K562 (cell line): ENCODE measurements around the gene TPBG. TPM values are rescaled to one million over a fixed set of nuclear protein-coding genes. Genes with fewer than 3 reads are reported as not detected.

Source experiments
- ATAC-seq: fragments of 200-7000 bp; cut with Tn5 transposase; 3 replicates; pipeline ENCODE4 v1.9.1; 2020; ENCODE audit warnings: moderate library complexity
- BruUV-seq: library from RNA; stranded (reverse); fragments of 400-500 nt; replicated peaks from 2 replicates; lab custom pipeline; 2021; lab: Mats Ljungman, UMichigan
- CTCF ChIA-PET: fragments of 300-600 bp; formaldehyde crosslinking; extraction: SDS; loops from one replicate; lab custom pipeline; 2021; ENCODE audit warnings: low intra/inter-chr PET ratio; lab: Yijun Ruan, JAX
- POLR2A ChIA-PET: fragments of 300-600, 350-650 bp; sonication (Branson Sonifier 250); formaldehyde crosslinking; extraction: SDS; loops from one replicate; lab custom pipeline; 2021; ENCODE audit warnings: antibody characterized with exemption, inconsistent platforms; lab: Yijun Ruan, JAX
- DNase-seq, 4 experiments: peaks; one replicate each; pipeline versions ENCODE4 v3.0.0 to v3.0.0-alpha.2; 2011 to 2018; ENCODE audit warnings: low spot score in 3 of 4, mixed read lengths in 3 of 4; ENCODE audit errors: extremely low read depth in 1 of 4
- FAIRE-seq: peaks from 2 replicates; lab custom pipeline; 2011; peaks lifted over from hg19 to GRCh38; lab: Jason Lieb, UNC
- H2AFZ ChIP-seq: 2 replicates; pipeline ENCODE4 v1.6.0; 2011; ENCODE audit warnings: low read depth, low read length, control low read depth, inconsistent platforms
- H3K27ac ChIP-seq: fragments of 200-600 bp; 3 replicates; pipeline ENCODE4 v1.8.0; 2011; ENCODE audit warnings: low read depth, mild to moderate bottlenecking, control low read depth, inconsistent platforms, low read length, moderate library complexity, mixed read lengths; ENCODE audit errors: extremely low read depth
- H3K27me3 ChIP-seq, 2 experiments: fragments of 300-600 bp in 1 of 2; 2 replicates in 1 of 2; 3 replicates in 1 of 2; pipeline versions ENCODE4 v1.6.0 to v1.8.0; 2011; ENCODE audit warnings: inconsistent platforms in 2 of 2, low read length in 2 of 2, mild to moderate bottlenecking in 1 of 2, mixed read lengths in 1 of 2, moderate library complexity in 1 of 2; ENCODE audit not compliant: control insufficient read depth in 2 of 2, insufficient read depth in 2 of 2
- H3K36me3 ChIP-seq: fragments of 300-600 bp; 3 replicates; pipeline ENCODE4 v1.8.0; 2011; ENCODE audit warnings: mild to moderate bottlenecking, low read length, inconsistent platforms; ENCODE audit not compliant: control insufficient read depth, insufficient read depth
- H3K4me1 ChIP-seq, 2 experiments: fragments of 200-600 bp in 1 of 2; replicated peaks in 1 of 2; 2 replicates in 1 of 2; 3 replicates in 1 of 2; pipeline versions ENCODE4 v1.5.1 to v1.8.0; 2011; ENCODE audit warnings: inconsistent platforms in 2 of 2, low read length in 2 of 2, mild to moderate bottlenecking in 1 of 2, mixed read lengths in 1 of 2, moderate library complexity in 1 of 2; ENCODE audit not compliant: control insufficient read depth in 2 of 2, insufficient read depth in 2 of 2
- H3K4me2 ChIP-seq: 2 replicates; pipeline ENCODE4 v1.6.1; 2011; ENCODE audit warnings: low read length, control low read depth, inconsistent platforms, mixed read lengths; ENCODE audit not compliant: insufficient read depth
- H3K4me3 ChIP-seq: fragments of 200-600 bp; sonication (generic), shearing (Covaris generic); 2 replicates; pipeline ENCODE4 v1.5.1; 2016; ENCODE audit warnings: control low read depth, inconsistent platforms
- H3K79me2 ChIP-seq: fragments of 200-600 bp; 3 replicates; pipeline ENCODE4 v1.8.0; 2011; ENCODE audit warnings: low read length, inconsistent platforms; ENCODE audit not compliant: control insufficient read depth, insufficient read depth
- H3K9ac ChIP-seq, 2 experiments: 2 replicates each; pipeline versions ENCODE4 v1.6.0 to v1.6.1; 2011; ENCODE audit warnings: low read depth in 2 of 2, low read length in 2 of 2, control low read depth in 1 of 2, inconsistent platforms in 1 of 2, mild to moderate bottlenecking in 1 of 2, mixed read lengths in 1 of 2; ENCODE audit not compliant: insufficient read depth in 1 of 2
- H3K9me1 ChIP-seq: one replicate; pipeline ENCODE4 v1.6.0; 2011; ENCODE audit warnings: inconsistent platforms, mild to moderate bottlenecking, low read length, moderate library complexity; ENCODE audit not compliant: control insufficient read depth, insufficient read depth
- H3K9me3 ChIP-seq: replicated peaks from 2 replicates; pipeline ENCODE4 v1.5.1; 2011; ENCODE audit warnings: low read depth, low read length, inconsistent platforms; ENCODE audit not compliant: control insufficient read depth, insufficient read depth
- H4K20me1 ChIP-seq: replicated peaks from 2 replicates; pipeline ENCODE4 v1.6.1; 2011; ENCODE audit warnings: low read length, inconsistent platforms, mixed read lengths; ENCODE audit not compliant: control insufficient read depth, insufficient read depth
- CREB3 ChIP-seq: fragments of 450-650 bp; conservative IDR thresholded peaks from 2 replicates; pipeline ENCODE4 v1.6.1; 2016; ENCODE audit warnings: missing genetic modification characterization, low read depth, mild to moderate bottlenecking, missing compliant biosample characterization, moderate library complexity
- FOXA1 ChIP-seq: fragments of 450-650 bp; IDR thresholded peaks from 2 replicates; pipeline ENCODE4 v1.6.1; 2016; ENCODE audit warnings: mild to moderate bottlenecking, borderline replicate concordance
- MIER1 ChIP-seq: fragments of 450-650 bp; IDR thresholded peaks from 2 replicates; pipeline ENCODE4 v1.6.1; 2016; ENCODE audit warnings: antibody characterized with exemption, mild to moderate bottlenecking, low read depth
- NBN ChIP-seq: fragments of 450-650 bp; IDR thresholded peaks from 2 replicates; pipeline ENCODE4 v1.6.1; 2016; ENCODE audit warnings: low read depth, mild to moderate bottlenecking
- SRF ChIP-seq, 2 experiments: fragments of 250-450, 450-650 bp in 1 of 2; sonication (Bioruptor Pico) in 1 of 2; sonication (generic) in 1 of 2; formaldehyde crosslinking; IDR thresholded peaks; 2 replicates each; pipeline versions ENCODE4 v1.5.0 to v1.5.1; 2020 to 2022; ENCODE audit warnings: mild to moderate bottlenecking in 1 of 2, missing genetic modification reagents in 1 of 2
- ZBTB43 ChIP-seq: sonication (generic); formaldehyde crosslinking; IDR thresholded peaks from 2 replicates; pipeline ENCODE4 v1.8.0; 2023; ENCODE audit warnings: mild to moderate bottlenecking, missing genetic modification reagents
- ZFPM2 ChIP-seq: fragments of 250-450 bp; sonication (Bioruptor Pico); IDR thresholded peaks from 2 replicates; pipeline ENCODE4 v1.5.1; 2022; ENCODE audit warnings: mild to moderate bottlenecking
- ZNF212 ChIP-seq: fragments of 450-650 bp; formaldehyde crosslinking; IDR thresholded peaks from 2 replicates; pipeline ENCODE4 v1.4.0; 2020; ENCODE audit warnings: mild to moderate bottlenecking
- ZNF217 ChIP-seq: sonication (generic); formaldehyde crosslinking; IDR thresholded peaks from 2 replicates; pipeline ENCODE4 v1.8.0; 2022; ENCODE audit warnings: mild to moderate bottlenecking, missing genetic modification reagents
- ZNF280B ChIP-seq: fragments of 250-450 bp; sonication (Bioruptor Pico); IDR thresholded peaks from 2 replicates; pipeline ENCODE4 v1.5.1; 2021; ENCODE audit warnings: mild to moderate bottlenecking
- ZNF57 ChIP-seq: fragments of 450-650 bp; formaldehyde crosslinking; IDR thresholded peaks from 2 replicates; pipeline ENCODE4 v1.4.0; 2020; ENCODE audit warnings: mild to moderate bottlenecking, moderate library complexity
- ZNF76 ChIP-seq: fragments of 250-450 bp; sonication (Bioruptor Pico); IDR thresholded peaks from 2 replicates; pipeline ENCODE4 v1.4.0; 2020; ENCODE audit warnings: mild to moderate bottlenecking, moderate library complexity, borderline replicate concordance
- WGBS: fragments of 100-300 bp; shearing (Covaris generic); methylation state at CpG from one replicate; pipeline ENCODE4 v1.1.6; 2016; ENCODE audit warnings: low coverage, mixed read lengths; ENCODE audit not compliant: insufficient coverage; ENCODE audit errors: missing lambda C conversion rate; 5-methylcytosine and 5-hydroxymethylcytosine counted together
- in situ Hi-C: fragments of 300-500 bp; cut with MboI; formaldehyde crosslinking; loops from 4 replicates; pipeline ENCODE4 v1.15.0; 2018; ENCODE audit warnings: inconsistent platforms, mixed read lengths
- intact Hi-C: fragments of 100-400 bp; cut with micrococcal nuclease; formaldehyde crosslinking; loops from 2 replicates; pipeline ENCODE4 v1.14.2; 2022
- polyA plus RNA-seq, 8 experiments: library from polyadenylated mRNA; depleted of rRNA in 4 of 8; stranded (reverse) in 5 of 8; unstranded in 3 of 8; fragments of >200 nt; fragmentation: Nextera tagmentation in 2 of 8; fragmentation: Illumina TruSeq in 1 of 8; extraction: Ambion mirVana in 2 of 8; extraction: Trizol in 1 of 8; gene quantifications; 2 replicates each; pipeline versions ENCODE4 v1.2.1 to v1.2.3, GENCODE V29; 2011 to 2014; ENCODE audit warnings: inconsistent platforms in 1 of 8, missing spikeins in 1 of 8
- total RNA-seq, 7 experiments: library from RNA; depleted of rRNA in 6 of 7; stranded (reverse); fragments of >200 nt in 6 of 7; fragmentation: Illumina TruSeq in 2 of 7; extraction: Trizol in 2 of 7; gene quantifications; 2 replicates each; pipeline versions ENCODE4 v1.2.1 to v1.2.3, GENCODE V29; 2011 to 2021; ENCODE audit warnings: low replicate concordance in 1 of 7
- TF ChIP-seq, protein P1 (sequence below): sonication (generic); formaldehyde crosslinking; IDR thresholded peaks from 2 replicates; pipeline ENCODE4 v1.9.0; 2022; ENCODE audit warnings: mild to moderate bottlenecking, missing genetic modification reagents
- TF ChIP-seq, protein P2 (sequence below): fragments of 250-450 bp; sonication (Bioruptor Pico); IDR thresholded peaks from 2 replicates; pipeline ENCODE4 v1.4.0; 2020; ENCODE audit warnings: mild to moderate bottlenecking, moderate library complexity

The TPBG gene
- total and polyA plus RNA-seq, 9 of the 15 experiments (the other 6 are each of a cell fraction or from before 2014, with no cell fraction given) = 0.18 to 0.88 (median 0.36) TPM

GRCh38 chr6:82385546-82385945, 21.9 kb downstream of the TPBG start (continued):
- no peak for TF ChIP-seq ZBTB43 (CRISPR knock-in tag)

DNA sequence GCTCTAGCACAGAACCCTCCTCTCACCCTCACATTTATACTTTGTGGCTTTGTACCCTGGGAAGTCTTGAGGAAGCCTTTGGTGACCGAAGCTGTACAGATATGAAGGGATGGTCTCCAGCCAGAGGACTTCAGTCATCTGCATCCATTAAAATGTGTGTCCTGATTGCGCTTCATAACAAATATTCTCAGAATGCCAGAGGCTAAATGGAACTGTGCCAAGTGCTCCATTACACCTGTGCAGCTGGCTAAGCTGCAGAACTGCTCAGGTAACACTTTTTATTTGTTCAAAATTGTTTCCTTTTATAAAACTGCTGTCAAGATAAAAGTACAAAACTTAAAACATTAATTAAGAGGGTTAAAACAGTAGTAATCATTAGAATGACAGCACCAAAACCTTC, 22.3 kb downstream of the TPBG start:
- WGBS = 3% methylated on average over 2 of the region's 2 CpGs
- Histone ChIP-seq H3K27me3 (no peaks in the 10 kb centered on the region), H3K9me3 (no peaks in the 10 kb centered on the region), H3K27ac (no peak overlapping the region), H3K9me1 (no peaks in the 10 kb centered on the region), H3K4me2 (no peak overlapping the region), H3K4me3 (no peak overlapping the region), H3K9ac (no peak overlapping the region), H3K4me1 (no peaks in the 10 kb centered on the region), H4K20me1 (no peaks in the 10 kb centered on the region), H3K79me2 (no peaks in the 10 kb centered on the region), H3K36me3 (no peaks in the 10 kb centered on the region), H2AFZ (no peak overlapping the region)
- ChIA-PET POLR2A (interaction anchor here (0.6 kb wide), 1 partner anchor 129 kb away, joined by 3 read pairs; no protein-coding TSS in a partner anchor), CTCF (no interaction called here)
- FAIRE-seq (no peak), ATAC-seq (no peak), DNase-seq (no peak)
- no peak for TF ChIP-seq ZFPM2
- TF ChIP-seq SRF (CRISPR knock-in tag; IDR thresholded peaks at IDR 0.05) = no peak
- TF ChIP-seq MIER1 = no peak
- TF ChIP-seq FOXA1 = no peak
- TF ChIP-seq, protein P1, sequence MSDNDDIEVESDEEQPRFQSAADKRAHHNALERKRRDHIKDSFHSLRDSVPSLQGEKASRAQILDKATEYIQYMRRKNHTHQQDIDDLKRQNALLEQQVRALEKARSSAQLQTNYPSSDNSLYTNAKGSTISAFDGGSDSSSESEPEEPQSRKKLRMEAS (CRISPR knock-in tag) = no peak
- no peak for TF ChIP-seq ZNF212
- TF ChIP-seq ZNF57 (CRISPR knock-in tag) = no peak
- TF ChIP-seq NBN = no peak
- TF ChIP-seq CREB3 (tag) = no peak
- TF ChIP-seq ZNF280B (CRISPR knock-in tag) = no peak
- TF ChIP-seq, protein P2, sequence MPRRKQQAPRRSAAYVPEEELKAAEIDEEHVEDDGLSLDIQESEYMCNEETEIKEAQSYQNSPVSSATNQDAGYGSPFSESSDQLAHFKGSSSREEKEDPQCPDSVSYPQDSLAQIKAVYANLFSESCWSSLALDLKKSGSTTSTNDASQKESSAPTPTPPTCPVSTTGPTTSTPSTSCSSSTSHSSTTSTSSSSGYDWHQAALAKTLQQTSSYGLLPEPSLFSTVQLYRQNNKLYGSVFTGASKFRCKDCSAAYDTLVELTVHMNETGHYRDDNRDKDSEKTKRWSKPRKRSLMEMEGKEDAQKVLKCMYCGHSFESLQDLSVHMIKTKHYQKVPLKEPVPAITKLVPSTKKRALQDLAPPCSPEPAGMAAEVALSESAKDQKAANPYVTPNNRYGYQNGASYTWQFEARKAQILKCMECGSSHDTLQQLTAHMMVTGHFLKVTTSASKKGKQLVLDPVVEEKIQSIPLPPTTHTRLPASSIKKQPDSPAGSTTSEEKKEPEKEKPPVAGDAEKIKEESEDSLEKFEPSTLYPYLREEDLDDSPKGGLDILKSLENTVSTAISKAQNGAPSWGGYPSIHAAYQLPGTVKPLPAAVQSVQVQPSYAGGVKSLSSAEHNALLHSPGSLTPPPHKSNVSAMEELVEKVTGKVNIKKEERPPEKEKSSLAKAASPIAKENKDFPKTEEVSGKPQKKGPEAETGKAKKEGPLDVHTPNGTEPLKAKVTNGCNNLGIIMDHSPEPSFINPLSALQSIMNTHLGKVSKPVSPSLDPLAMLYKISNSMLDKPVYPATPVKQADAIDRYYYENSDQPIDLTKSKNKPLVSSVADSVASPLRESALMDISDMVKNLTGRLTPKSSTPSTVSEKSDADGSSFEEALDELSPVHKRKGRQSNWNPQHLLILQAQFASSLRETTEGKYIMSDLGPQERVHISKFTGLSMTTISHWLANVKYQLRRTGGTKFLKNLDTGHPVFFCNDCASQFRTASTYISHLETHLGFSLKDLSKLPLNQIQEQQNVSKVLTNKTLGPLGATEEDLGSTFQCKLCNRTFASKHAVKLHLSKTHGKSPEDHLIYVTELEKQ (CRISPR knock-in tag) = no peak
- TF ChIP-seq ZNF217 = no peak
- no peak for TF ChIP-seq ZNF76
- in situ Hi-C loops = no loop called here
- intact Hi-C loops = no loop called here
- no TSS peak for BruUV-seq
